ENCODE data around the gene FCHO2. TPM values are rescaled to one million over a fixed set of nuclear protein-coding genes. Genes with fewer than 3 reads are reported as not detected.
A peak's percentile ranks its signal among the peaks of the same experiment; 100 is the strongest.
"Not testable (repeated sequence)": the region's sequence is repeated elsewhere in the genome, so short reads cannot be mapped to it uniquely, and the experiment has no call there.

FCHO2 gene
- total RNA-seq, 1 experiment from 2014 or later: 5.1 TPM

DNA sequence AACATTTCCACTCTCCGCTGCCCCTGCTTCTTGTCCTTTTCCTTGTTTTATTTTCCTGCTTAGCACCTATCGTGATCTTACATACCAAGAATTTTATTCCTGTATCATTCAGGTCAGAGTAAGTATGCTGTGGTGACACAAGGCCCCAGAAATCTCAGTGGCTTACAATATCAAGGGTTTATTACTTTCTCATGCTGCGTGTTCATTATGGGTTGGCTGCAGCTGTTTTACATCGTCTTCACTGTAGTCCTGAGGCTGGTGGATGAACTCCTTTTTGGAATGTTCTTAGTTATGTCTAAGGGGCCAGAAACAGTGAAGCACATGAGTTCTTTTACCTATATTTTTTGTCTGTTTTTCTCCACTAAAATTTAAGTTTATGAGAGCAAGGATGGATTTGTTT, 51.2 kb downstream of the FCHO2 start:
- no peaks in the 10 kb centered on the region for H3K4me1 ChIP-seq (ENCODE audit: low read length)
- H2AFZ ChIP-seq (ENCODE audit: low read length): no peak overlapping the region
- no peak for DNase-seq
- no peaks in the 10 kb centered on the region for H4K20me1 ChIP-seq (ENCODE audit: insufficient read depth, low read depth, low read length)
- H3K4me2 ChIP-seq (ENCODE audit: low read depth, low read length, poor library complexity, severe bottlenecking): no peak overlapping the region
- H3K9ac ChIP-seq (ENCODE audit: low read length): no peak overlapping the region
- H3K9me3 ChIP-seq (ENCODE audit: low read length): no peaks in the 10 kb centered on the region
- H3K9me2 ChIP-seq (replicated peaks; ENCODE audit: insufficient read depth, low read length): no peaks in the 10 kb centered on the region
- no peak overlapping the region for H3K27ac ChIP-seq (ENCODE audit: low read length)
- H3K4me3 ChIP-seq (ENCODE audit: low read length): no peak overlapping the region
- no peaks in the 10 kb centered on the region for H3K36me3 ChIP-seq (ENCODE audit: insufficient read depth, low read length)
- H3K27me3 ChIP-seq (ENCODE audit: low read length): no peaks in the 10 kb centered on the region
- no peaks in the 10 kb centered on the region for H3K79me2 ChIP-seq (ENCODE audit: low read length)

DNA sequence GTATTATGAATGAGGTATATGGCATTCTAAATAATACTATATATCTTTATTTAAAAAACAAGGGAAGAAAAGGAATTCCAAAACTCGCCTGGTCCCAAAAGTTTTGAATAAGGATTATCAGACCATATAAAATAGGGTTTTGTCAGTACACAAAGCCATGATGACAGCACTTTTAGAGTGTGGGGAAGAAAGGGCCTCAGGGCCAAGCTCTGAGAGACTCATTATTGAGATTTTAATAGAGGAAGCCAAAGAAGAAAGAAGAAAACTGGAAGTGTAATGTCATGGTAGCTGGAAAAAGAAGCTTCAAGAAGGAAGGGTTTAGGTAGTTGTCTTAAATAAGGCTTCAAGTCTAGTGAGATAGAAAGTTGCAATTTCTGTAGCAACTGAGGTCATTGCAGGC, 53.0 kb downstream of the FCHO2 start:
- Histone ChIP-seq H3K9me3 (ENCODE audit: low read length) (no peaks in the 10 kb centered on the region), H3K4me1 (ENCODE audit: low read length) (no peaks in the 10 kb centered on the region)

DNA sequence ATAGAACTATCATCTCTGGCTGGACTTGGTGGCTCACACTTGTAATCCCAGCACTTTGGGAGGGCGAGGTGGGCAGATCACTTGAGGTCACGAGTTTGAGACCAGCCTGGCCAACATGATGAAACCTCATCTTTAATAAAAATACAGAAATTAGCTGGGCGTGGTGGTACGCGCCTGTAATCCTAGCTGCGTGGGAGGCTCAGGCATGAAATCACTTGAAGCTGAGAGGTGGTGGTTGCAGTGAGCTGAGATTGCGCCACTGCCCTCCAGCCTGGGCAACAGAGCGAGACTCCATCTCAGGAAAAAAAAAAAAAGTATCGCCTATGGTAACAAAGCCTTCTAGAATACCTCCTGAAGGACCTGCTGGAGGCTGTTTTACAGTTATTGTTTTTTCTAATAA, 55.8 kb downstream of the FCHO2 start:
- not testable (repeated sequence) for H3K79me2 ChIP-seq (ENCODE audit: low read length); H3K9me2 ChIP-seq (replicated peaks; ENCODE audit: insufficient read depth, low read length); H3K27ac ChIP-seq (ENCODE audit: low read length); DNase-seq; H3K4me1 ChIP-seq (ENCODE audit: low read length); H3K4me3 ChIP-seq (ENCODE audit: low read length); H3K9ac ChIP-seq (ENCODE audit: low read length); H3K4me2 ChIP-seq (ENCODE audit: low read depth, low read length, poor library complexity, severe bottlenecking); H4K20me1 ChIP-seq (ENCODE audit: insufficient read depth, low read depth, low read length); H3K36me3 ChIP-seq (ENCODE audit: insufficient read depth, low read length); H2AFZ ChIP-seq (ENCODE audit: low read length); H3K9me3 ChIP-seq (ENCODE audit: low read length); H3K27me3 ChIP-seq (ENCODE audit: low read length)

More for the DNA sequence above, 53.0 kb downstream of the FCHO2 start:
- H3K27ac ChIP-seq (ENCODE audit: low read length): no peak overlapping the region
- H3K9me2 ChIP-seq (replicated peaks; ENCODE audit: insufficient read depth, low read length): no peaks in the 10 kb centered on the region
- DNase-seq: no peak
- H2AFZ ChIP-seq (ENCODE audit: low read length): no peak overlapping the region
- H4K20me1 ChIP-seq (ENCODE audit: insufficient read depth, low read depth, low read length): no peaks in the 10 kb centered on the region
- no peak overlapping the region for H3K4me3 ChIP-seq (ENCODE audit: low read length)
- H3K9ac ChIP-seq (ENCODE audit: low read length): no peak overlapping the region
- H3K4me2 ChIP-seq (ENCODE audit: low read depth, low read length, poor library complexity, severe bottlenecking): no peak overlapping the region
- H3K79me2 ChIP-seq (ENCODE audit: low read length): no peaks in the 10 kb centered on the region
- H3K27me3 ChIP-seq (ENCODE audit: low read length): no peaks in the 10 kb centered on the region
- H3K36me3 ChIP-seq (ENCODE audit: insufficient read depth, low read length): no peaks in the 10 kb centered on the region

DNA sequence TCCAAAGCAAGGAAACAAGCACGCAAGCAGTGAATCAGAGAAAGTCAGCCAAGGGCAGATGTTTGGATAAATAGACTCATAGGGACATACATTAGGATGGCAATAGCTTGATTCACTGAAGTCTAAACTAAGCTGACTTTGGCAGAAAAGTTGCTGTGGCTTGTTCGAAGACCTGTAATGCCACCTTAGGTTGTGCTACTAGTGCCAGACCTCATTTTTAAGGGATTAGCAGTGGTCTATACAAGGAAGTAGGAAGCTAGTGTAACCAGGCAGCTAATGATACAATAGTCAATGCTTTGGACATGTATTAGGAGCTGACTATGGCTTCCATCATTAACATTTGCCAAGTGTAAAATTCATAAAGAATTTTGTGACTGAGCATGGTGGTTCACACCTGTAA, 63.1 kb downstream of the FCHO2 start:
- no peaks in the 10 kb centered on the region for H4K20me1 ChIP-seq (ENCODE audit: insufficient read depth, low read depth, low read length)
- no peaks in the 10 kb centered on the region for H3K27me3 ChIP-seq (ENCODE audit: low read length)
- H2AFZ ChIP-seq (ENCODE audit: low read length): no peak overlapping the region
- DNase-seq: no peak
- H3K9ac ChIP-seq (ENCODE audit: low read length): no peak overlapping the region
- H3K4me3 ChIP-seq (ENCODE audit: low read length): no peak overlapping the region
- no peak overlapping the region for H3K4me2 ChIP-seq (ENCODE audit: low read depth, low read length, poor library complexity, severe bottlenecking)
- no peaks in the 10 kb centered on the region for H3K36me3 ChIP-seq (ENCODE audit: insufficient read depth, low read length)
- H3K4me1 ChIP-seq (ENCODE audit: low read length): peaks cover 3% of the 10 kb centered on the region; the same call in 1 of the 2 replicates
- no peaks in the 10 kb centered on the region for H3K9me3 ChIP-seq (ENCODE audit: low read length)
- H3K9me2 ChIP-seq (replicated peaks; ENCODE audit: insufficient read depth, low read length): no peaks in the 10 kb centered on the region
- no peaks in the 10 kb centered on the region for H3K79me2 ChIP-seq (ENCODE audit: low read length)
- no peak overlapping the region for H3K27ac ChIP-seq (ENCODE audit: low read length)

DNA sequence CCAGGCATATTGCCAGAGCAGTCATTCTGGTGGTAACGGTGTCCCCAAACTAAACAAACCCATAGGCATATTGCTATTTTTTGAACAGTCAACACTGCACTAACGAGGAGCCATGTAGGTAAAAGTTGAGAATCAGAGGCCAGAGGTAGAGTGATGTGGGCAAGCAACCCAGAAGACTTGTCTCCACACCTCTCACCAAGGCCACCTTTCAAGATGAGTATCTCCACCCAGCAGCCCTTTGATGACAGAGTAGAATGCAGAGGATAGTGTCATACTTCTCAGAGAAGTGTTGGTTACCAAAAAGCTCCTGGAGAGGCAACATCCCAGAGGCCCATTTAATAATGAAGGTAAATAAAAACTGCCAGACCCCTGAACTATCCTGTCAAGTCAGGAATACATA, 63.9 kb downstream of the FCHO2 start:
- Histone ChIP-seq H3K9me2 (replicated peaks; ENCODE audit: insufficient read depth, low read length) (no peaks in the 10 kb centered on the region), H3K4me1 (ENCODE audit: low read length) (peaks cover 3% of the 10 kb centered on the region; the same call in 1 of the 2 replicates), H3K79me2 (ENCODE audit: low read length) (no peaks in the 10 kb centered on the region), H3K27ac (ENCODE audit: low read length) (no peak overlapping the region), H2AFZ (ENCODE audit: low read length) (no peak overlapping the region), H3K9ac (ENCODE audit: low read length) (no peak overlapping the region), H4K20me1 (ENCODE audit: insufficient read depth, low read depth, low read length) (no peaks in the 10 kb centered on the region), H3K36me3 (ENCODE audit: insufficient read depth, low read length) (no peaks in the 10 kb centered on the region), H3K9me3 (ENCODE audit: low read length) (no peaks in the 10 kb centered on the region), H3K27me3 (ENCODE audit: low read length) (no peaks in the 10 kb centered on the region), H3K4me3 (ENCODE audit: low read length) (no peak overlapping the region), H3K4me2 (ENCODE audit: low read depth, low read length, poor library complexity, severe bottlenecking) (no peak overlapping the region)
- no peak for DNase-seq

DNA sequence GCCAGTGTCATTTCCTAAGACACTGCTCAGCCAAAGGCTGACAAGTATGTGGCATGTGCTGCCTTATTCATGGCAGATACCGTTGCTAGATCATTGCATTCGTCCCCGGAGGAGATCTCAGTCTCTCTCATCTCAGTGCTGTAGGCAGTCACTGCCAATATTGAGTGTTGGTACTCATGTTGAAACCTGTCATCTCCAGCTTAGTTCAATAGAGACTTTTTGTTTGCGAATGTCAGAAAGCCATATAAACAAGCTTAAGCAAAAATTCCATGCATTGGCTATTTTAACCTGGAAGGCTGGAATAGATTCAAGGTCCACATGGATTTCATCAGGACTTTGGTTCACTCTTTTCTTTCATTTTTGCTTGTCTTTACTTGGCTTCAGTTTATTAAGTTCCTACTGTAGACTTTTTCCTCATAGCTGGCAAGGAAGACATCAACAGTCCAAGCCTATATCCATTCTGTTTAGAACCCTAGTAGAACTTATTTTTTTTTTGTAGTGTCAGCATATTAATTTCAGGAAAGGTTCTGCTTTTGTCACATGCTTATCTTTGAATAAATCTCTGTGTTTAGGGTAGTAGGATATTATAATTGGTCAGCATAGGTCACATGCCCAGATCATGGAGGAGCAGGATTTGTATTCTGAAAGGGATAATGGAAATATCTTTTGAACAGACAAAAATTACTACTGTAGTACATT, 66.8 kb downstream of the FCHO2 start:
- no peak overlapping the region for H3K27ac ChIP-seq (ENCODE audit: low read length)
- no peak for DNase-seq

DNA sequence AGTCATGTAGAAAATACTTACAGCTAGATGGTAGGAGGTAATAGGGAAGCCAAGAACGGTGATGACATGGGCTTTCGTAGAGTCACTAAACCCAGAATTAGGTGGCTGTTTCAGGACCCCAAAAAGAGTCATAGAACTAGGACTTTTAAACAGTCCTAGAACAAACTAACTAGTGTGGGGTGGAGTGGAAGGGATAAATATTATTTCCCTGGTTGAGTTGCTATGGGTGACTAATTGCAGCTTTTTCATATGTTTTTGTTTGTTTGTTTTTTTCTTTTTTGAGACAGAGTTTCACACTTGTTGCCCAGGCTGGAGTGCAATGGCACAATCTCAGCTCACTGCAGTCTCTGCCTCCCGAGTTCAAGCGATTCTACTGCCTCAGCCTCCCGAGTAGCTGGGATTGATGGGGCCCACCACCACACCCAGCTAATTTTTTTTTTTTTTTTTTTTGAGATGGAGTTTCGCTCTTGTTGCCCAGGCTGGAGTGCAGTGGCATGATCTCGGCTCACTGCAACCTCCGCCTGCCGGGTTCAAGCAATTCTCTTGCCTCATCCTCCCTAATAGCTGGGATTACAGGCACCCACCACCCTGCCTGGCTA, 69.2 kb downstream of the FCHO2 start:
- H3K27ac ChIP-seq (ENCODE audit: low read length); H3K9ac ChIP-seq (ENCODE audit: low read length); H3K4me3 ChIP-seq (ENCODE audit: low read length); H3K36me3 ChIP-seq (ENCODE audit: insufficient read depth, low read length); H3K4me1 ChIP-seq (ENCODE audit: low read length); H3K27me3 ChIP-seq (ENCODE audit: low read length); H4K20me1 ChIP-seq (ENCODE audit: insufficient read depth, low read depth, low read length); H3K4me2 ChIP-seq (ENCODE audit: low read depth, low read length, poor library complexity, severe bottlenecking); H3K9me2 ChIP-seq (replicated peaks; ENCODE audit: insufficient read depth, low read length); DNase-seq; H2AFZ ChIP-seq (ENCODE audit: low read length); H3K79me2 ChIP-seq (ENCODE audit: low read length); H3K9me3 ChIP-seq (ENCODE audit: low read length): not testable (repeated sequence)

More for the DNA sequence above, 66.8 kb downstream of the FCHO2 start:
- Histone ChIP-seq H3K36me3 (ENCODE audit: insufficient read depth, low read length) (no peaks in the 10 kb centered on the region), H3K9me2 (replicated peaks; ENCODE audit: insufficient read depth, low read length) (no peaks in the 10 kb centered on the region), H3K4me3 (ENCODE audit: low read length) (no peak overlapping the region), H2AFZ (ENCODE audit: low read length) (no peak overlapping the region), H3K9me3 (ENCODE audit: low read length) (no peaks in the 10 kb centered on the region), H3K9ac (ENCODE audit: low read length) (no peak overlapping the region), H3K4me2 (ENCODE audit: low read depth, low read length, poor library complexity, severe bottlenecking) (no peak overlapping the region), H3K27me3 (ENCODE audit: low read length) (no peaks in the 10 kb centered on the region), H3K4me1 (ENCODE audit: low read length) (peaks cover 3% of the 10 kb centered on the region; the same call in 1 of the 2 replicates), H4K20me1 (ENCODE audit: insufficient read depth, low read depth, low read length) (no peaks in the 10 kb centered on the region), H3K79me2 (ENCODE audit: low read length) (no peaks in the 10 kb centered on the region)

DNA sequence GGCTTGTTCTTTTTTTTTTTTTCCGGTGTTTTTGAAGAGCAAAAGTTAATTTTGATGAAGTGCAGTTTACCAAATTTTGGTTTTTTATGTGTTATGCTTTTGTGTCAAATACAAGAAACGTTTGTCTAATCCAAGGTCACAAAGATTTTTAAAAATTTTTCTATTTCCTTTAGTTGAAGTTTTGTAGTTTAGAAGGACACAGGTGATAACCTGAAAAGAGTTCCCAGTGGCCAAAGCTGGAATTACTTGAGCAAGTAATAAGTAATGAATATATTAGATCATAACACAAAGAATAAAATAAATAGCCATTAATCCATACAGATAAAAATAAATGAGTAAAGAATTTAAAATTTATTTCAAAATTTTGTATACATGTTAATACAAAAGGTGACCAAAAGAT, 71.5 kb downstream of the FCHO2 start:
- H3K4me3 ChIP-seq (ENCODE audit: low read length): no peak overlapping the region
- no peaks in the 10 kb centered on the region for H4K20me1 ChIP-seq (ENCODE audit: insufficient read depth, low read depth, low read length)
- no peak overlapping the region for H2AFZ ChIP-seq (ENCODE audit: low read length)
- H3K4me1 ChIP-seq (ENCODE audit: low read length): no peaks in the 10 kb centered on the region
- H3K9me2 ChIP-seq (replicated peaks; ENCODE audit: insufficient read depth, low read length): no peaks in the 10 kb centered on the region
- DNase-seq: peak; percentile 44
- H3K27me3 ChIP-seq (ENCODE audit: low read length): no peaks in the 10 kb centered on the region
- H3K9me3 ChIP-seq (ENCODE audit: low read length): no peaks in the 10 kb centered on the region
- no peak overlapping the region for H3K9ac ChIP-seq (ENCODE audit: low read length)
- H3K36me3 ChIP-seq (ENCODE audit: insufficient read depth, low read length): no peaks in the 10 kb centered on the region
- H3K79me2 ChIP-seq (ENCODE audit: low read length): no peaks in the 10 kb centered on the region
- no peak overlapping the region for H3K4me2 ChIP-seq (ENCODE audit: low read depth, low read length, poor library complexity, severe bottlenecking)
- H3K27ac ChIP-seq (ENCODE audit: low read length): no peak overlapping the region
